ENCODE results near the gene C10orf143. TPM values are rescaled to one million over a fixed set of nuclear protein-coding genes. Genes with fewer than 3 reads are reported as not detected.

C10orf143 gene
- total RNA-seq, 4 donors from 2014 or later: 3.7 to 5.0 (median 4.3) TPM

DNA sequence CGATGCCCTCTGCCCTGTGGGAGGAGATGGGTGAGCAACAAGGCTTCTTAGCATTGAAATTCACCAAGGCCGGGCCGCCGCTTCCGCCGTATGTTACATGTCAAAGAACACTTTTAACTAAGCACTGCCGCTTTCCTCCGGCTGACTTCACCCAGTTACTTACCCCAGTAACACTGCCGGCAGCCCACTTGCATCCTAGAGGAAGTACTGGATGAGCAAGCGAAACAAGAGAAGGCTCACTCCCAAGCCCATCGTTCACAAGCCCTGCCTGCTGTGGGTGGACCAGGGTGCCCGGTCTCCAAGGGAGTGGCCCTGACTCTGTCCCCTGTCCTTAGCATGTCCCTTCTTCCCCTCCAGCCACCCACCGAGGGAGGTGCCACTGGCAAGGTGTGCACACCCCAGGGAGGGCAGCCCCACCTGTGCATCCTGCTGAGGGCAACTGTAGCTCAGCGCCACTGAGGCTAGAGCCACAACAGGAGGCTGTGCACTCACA lies 73.4 kb downstream of the C10orf143 start:
- no peak for DNase-seq (ENCODE audit: extremely low spot score)
- intact Hi-C loops (cut with DNase I): no loop called here

DNA sequence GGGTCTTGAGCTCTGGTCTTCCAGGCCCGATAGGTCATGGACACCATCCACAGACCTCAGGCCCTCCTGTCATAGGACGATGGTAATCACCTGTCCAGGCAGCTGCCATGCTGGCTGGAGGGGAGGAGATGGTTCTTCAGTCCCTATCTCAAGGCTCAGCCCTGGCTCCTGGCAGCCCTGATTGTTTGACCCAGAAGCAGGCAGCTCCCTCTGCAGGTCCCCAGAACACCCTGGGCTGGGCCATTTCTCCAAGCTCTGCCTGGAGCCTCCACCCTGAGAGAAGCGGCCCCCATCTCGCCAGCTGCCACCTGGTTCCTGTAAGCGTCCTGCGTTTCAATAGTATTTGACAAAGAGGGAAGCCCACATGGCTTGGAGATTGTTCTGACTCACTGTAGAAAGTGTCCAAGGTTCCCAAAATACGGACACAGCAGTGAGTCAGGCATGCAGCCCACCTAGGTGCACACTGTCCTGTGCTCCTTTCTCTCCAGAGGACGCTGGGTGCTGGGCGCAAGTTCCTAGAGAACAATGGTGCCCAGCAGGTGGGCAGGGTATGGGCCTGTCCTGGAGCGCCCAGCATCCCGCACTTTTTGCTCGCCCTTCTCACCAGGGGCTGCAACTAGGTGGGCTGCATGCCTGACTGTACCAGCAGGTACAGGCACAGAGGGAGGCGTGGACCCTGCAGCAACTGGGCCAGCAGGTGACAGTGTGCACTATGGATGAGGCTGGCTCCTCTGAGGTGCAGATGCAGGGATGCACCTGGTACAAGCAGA lies 74.1 kb downstream of the C10orf143 start:
- intact Hi-C loops (cut with DNase I): no loop called here
- no peak overlapping the region for H3K27ac ChIP-seq (replicated peaks in 1 of 4)
- DNase-seq (ENCODE audit: extremely low spot score): no peak
- no peak overlapping the region for H3K4me3 ChIP-seq
- TF ChIP-seq EP300 (IDR thresholded peaks at IDR 0.05) (no peak), POLR2AphosphoS5 (IDR thresholded peaks at IDR 0.05) (no peak), POLR2A (IDR thresholded peaks at IDR 0.05; ENCODE audit: low read depth) (no peak)
- TF ChIP-seq, protein P1, sequence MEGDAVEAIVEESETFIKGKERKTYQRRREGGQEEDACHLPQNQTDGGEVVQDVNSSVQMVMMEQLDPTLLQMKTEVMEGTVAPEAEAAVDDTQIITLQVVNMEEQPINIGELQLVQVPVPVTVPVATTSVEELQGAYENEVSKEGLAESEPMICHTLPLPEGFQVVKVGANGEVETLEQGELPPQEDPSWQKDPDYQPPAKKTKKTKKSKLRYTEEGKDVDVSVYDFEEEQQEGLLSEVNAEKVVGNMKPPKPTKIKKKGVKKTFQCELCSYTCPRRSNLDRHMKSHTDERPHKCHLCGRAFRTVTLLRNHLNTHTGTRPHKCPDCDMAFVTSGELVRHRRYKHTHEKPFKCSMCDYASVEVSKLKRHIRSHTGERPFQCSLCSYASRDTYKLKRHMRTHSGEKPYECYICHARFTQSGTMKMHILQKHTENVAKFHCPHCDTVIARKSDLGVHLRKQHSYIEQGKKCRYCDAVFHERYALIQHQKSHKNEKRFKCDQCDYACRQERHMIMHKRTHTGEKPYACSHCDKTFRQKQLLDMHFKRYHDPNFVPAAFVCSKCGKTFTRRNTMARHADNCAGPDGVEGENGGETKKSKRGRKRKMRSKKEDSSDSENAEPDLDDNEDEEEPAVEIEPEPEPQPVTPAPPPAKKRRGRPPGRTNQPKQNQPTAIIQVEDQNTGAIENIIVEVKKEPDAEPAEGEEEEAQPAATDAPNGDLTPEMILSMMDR (IDR thresholded peaks at IDR 0.05): no peak
- peaks cover 0 to 7% (median 2%) of the 10 kb centered on the region in 4 donors for H3K9me3 ChIP-seq
- H3K27me3 ChIP-seq: peaks cover 0 to 28% (median 0%) of the 10 kb centered on the region in 4 donors
- no peaks in the 10 kb centered on the region for H3K4me1 ChIP-seq
- whole genome bisulfite sequencing: 95% methylated on average over 9 of the region's 13 CpGs
- H3K36me3 ChIP-seq: no peaks in the 10 kb centered on the region

More for the DNA sequence above, 73.4 kb downstream of the C10orf143 start:
- H3K4me3 ChIP-seq: no peak overlapping the region
- no peaks in the 10 kb centered on the region for H3K36me3 ChIP-seq
- no peaks in the 10 kb centered on the region for H3K4me1 ChIP-seq
- TF ChIP-seq, protein P1 (IDR thresholded peaks at IDR 0.05): no peak
- TF ChIP-seq POLR2AphosphoS5 (IDR thresholded peaks at IDR 0.05) (no peak), POLR2A (IDR thresholded peaks at IDR 0.05; ENCODE audit: low read depth) (no peak), EP300 (IDR thresholded peaks at IDR 0.05) (no peak)
- no peak overlapping the region for H3K27ac ChIP-seq (replicated peaks in 1 of 4)
- peaks cover 0 to 4% (median 0%) of the 10 kb centered on the region in 4 donors for H3K9me3 ChIP-seq
- WGBS: 64% methylated on average over 10 of the region's 14 CpGs
- peaks cover 0 to 28% (median 0%) of the 10 kb centered on the region in 4 donors for H3K27me3 ChIP-seq

DNA sequence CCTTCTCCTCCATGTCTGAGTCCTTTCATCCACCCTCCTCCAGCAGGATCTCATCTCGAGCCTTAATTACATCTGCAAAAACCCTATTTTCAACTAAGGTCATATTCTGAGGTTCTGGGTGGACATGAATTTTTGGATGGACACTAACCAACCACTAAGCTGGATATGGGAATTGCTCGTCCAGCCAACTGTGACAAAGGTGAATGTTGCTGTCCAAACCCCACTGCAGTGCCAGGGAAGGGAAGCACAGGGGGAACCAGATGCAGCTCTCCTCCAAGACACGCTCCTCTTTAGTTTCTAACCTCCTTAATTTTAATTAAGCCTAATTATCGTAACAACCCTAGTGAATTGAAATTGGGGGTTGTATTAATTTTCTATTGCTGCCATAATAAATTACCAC lies 81.4 kb downstream of the C10orf143 start:
- H3K9me3 ChIP-seq: peaks cover 0 to 9% (median 3%) of the 10 kb centered on the region in 4 donors
- no peaks in the 10 kb centered on the region for H3K36me3 ChIP-seq
- H3K4me1 ChIP-seq: no peaks in the 10 kb centered on the region
- H3K27ac ChIP-seq (replicated peaks in 1 of 4): no peak overlapping the region
- H3K27me3 ChIP-seq: no peaks in the 10 kb centered on the region
- 92% methylated on average over 4 of the region's 4 CpGs for WGBS
- intact Hi-C loops (cut with DNase I): no loop called here
- TF ChIP-seq POLR2A (IDR thresholded peaks at IDR 0.05; ENCODE audit: low read depth): no peak
- TF ChIP-seq, protein P1 (IDR thresholded peaks at IDR 0.05): no peak
- DNase-seq (ENCODE audit: extremely low spot score): no peak
- H3K4me3 ChIP-seq: no peak overlapping the region

DNA sequence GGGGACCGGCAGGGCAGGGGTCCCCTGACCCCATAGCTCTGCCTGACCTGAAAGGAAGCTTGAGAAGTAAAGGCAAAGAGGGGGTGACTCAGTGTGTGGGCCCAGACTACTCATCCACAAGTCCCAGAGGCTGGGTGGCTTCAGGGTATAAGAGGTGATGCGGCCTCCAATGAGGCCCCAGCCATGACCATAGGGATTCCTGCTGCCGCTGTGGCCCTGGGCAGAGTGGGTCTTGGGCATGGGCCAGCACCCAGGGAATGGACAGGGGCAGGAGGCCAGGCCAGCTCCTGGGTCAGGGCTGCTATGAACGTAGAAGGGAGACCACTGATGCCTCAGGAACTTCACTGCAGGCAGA lies 82.2 kb downstream of the C10orf143 start:
- no peak for DNase-seq (ENCODE audit: extremely low spot score)
- no CpG with 5 or more reads among the region's 4 CpGs for WGBS
- H3K27ac ChIP-seq (replicated peaks in 1 of 4): no peak overlapping the region
- TF ChIP-seq POLR2AphosphoS5 (IDR thresholded peaks at IDR 0.05) (no peak), POLR2A (IDR thresholded peaks at IDR 0.05; ENCODE audit: low read depth) (no peak), EP300 (IDR thresholded peaks at IDR 0.05) (no peak)
- TF ChIP-seq, protein P1 (IDR thresholded peaks at IDR 0.05): no peak
- H3K4me1 ChIP-seq: no peaks in the 10 kb centered on the region
- H3K36me3 ChIP-seq: no peaks in the 10 kb centered on the region
- no peak overlapping the region for H3K4me3 ChIP-seq
- intact Hi-C loops (cut with DNase I): no loop called here
- H3K9me3 ChIP-seq: peaks cover 0 to 9% (median 3%) of the 10 kb centered on the region in 4 donors
- peaks cover 0 to 6% (median 0%) of the 10 kb centered on the region in 4 donors for H3K27me3 ChIP-seq
